HCT116 (cell line): Measurements from ENCODE around the gene MED13L. TPM values are rescaled to one million over a fixed set of nuclear protein-coding genes. Genes with fewer than 3 reads are reported as not detected.

ENCODE experiments used
- ATAC-seq: fragments of 200-7000 bp; cut with Tn5 transposase; 2 replicates; pipeline ENCODE4 v1.9.1; 2020; ENCODE audit warnings: mild to moderate bottlenecking, moderate library complexity
- BruUV-seq: library from RNA; stranded (reverse); fragments of 400-500 nt; replicated peaks from 2 replicates; lab custom pipeline; 2021; lab: Mats Ljungman, UMichigan
- CTCF ChIA-PET: fragments of 300-600 bp; sonication (Branson Sonifier 250); formaldehyde crosslinking; loops from one replicate; lab custom pipeline; 2021; ENCODE audit warnings: antibody characterized with exemption; lab: Charles Lee
- POLR2A ChIA-PET: fragments of 300-600, 350-600 bp; sonication (Branson Sonifier 250); formaldehyde crosslinking; loops from one replicate; lab custom pipeline; 2021; ENCODE audit warnings: antibody characterized with exemption; lab: Charles Lee
- RAD21 ChIA-PET, 2 experiments: fragments of 300-600 bp; sonication (Branson Sonifier 250); formaldehyde crosslinking; loops; one replicate each; lab custom pipeline; 2023; ENCODE audit warnings: low total read pairs in 2 of 2; ENCODE audit not compliant: uncharacterized antibody in 2 of 2, unreplicated experiment in 2 of 2, low non-redundant PET in 1 of 2; lab: Charles Lee
- DNase-seq: peaks from one replicate; pipeline ENCODE4 v3.0.0-alpha.2; 2010; ENCODE audit warnings: low read depth, low spot score
- H2AFZ ChIP-seq: fragments of 200-600 bp; shearing (Covaris generic), sonication (generic); 2 replicates; pipeline ENCODE4 v1.6.1; 2017; ENCODE audit warnings: low read depth, mixed run types, mixed read lengths, antibody characterized with exemption, low read length; ENCODE audit not compliant: poor library complexity, severe bottlenecking
- H3K27ac ChIP-seq: 2 replicates; pipeline ENCODE4 v1.5.1; 2012; ENCODE audit warnings: low read depth, low read length
- H3K27me3 ChIP-seq: fragments of 200-600 bp; sonication (generic); 2 replicates; pipeline ENCODE4 v1.6.1; 2016; ENCODE audit warnings: mixed run types, low read length, mixed read lengths; ENCODE audit not compliant: insufficient read depth
- H3K36me3 ChIP-seq, 2 experiments: fragments of 200-500 bp in 1 of 2; fragments of 200-600 bp in 1 of 2; sonication (Bioruptor generic) in 1 of 2; sonication (generic) in 1 of 2; 2 replicates each; pipeline versions ENCODE4 v1.5.1 to v1.6.1; 2014 to 2016; ENCODE audit warnings: low read length in 2 of 2, inconsistent platforms in 1 of 2, mixed read lengths in 1 of 2, mixed run types in 1 of 2; ENCODE audit not compliant: insufficient read depth in 2 of 2, control insufficient read depth in 1 of 2
- H3K4me1 ChIP-seq, 2 experiments: fragments of 200-600 bp in 1 of 2; sonication (generic) in 1 of 2; 2 replicates each; pipeline versions ENCODE4 v1.5.1 to v1.6.1; 2012 to 2017; ENCODE audit warnings: low read length in 2 of 2, inconsistent platforms in 1 of 2, mild to moderate bottlenecking in 1 of 2, mixed read lengths in 1 of 2, mixed run types in 1 of 2, moderate library complexity in 1 of 2; ENCODE audit not compliant: insufficient read depth in 2 of 2, control insufficient read depth in 1 of 2
- H3K4me2 ChIP-seq: fragments of 200-600 bp; sonication (generic); 2 replicates; pipeline ENCODE4 v1.6.1; 2017; ENCODE audit warnings: mixed run types, low read length, mixed read lengths
- H3K4me3 ChIP-seq, 2 experiments: fragments of 200-600 bp in 1 of 2; sonication (generic) in 1 of 2; replicated peaks in 1 of 2; 2 replicates each; pipeline ENCODE4 v1.5.1; 2011 to 2016; ENCODE audit warnings: low read length in 2 of 2, control low read depth in 1 of 2, low read depth in 1 of 2, mild to moderate bottlenecking in 1 of 2, mixed read lengths in 1 of 2, mixed run types in 1 of 2
- H3K79me2 ChIP-seq: fragments of 200-600 bp; sonication (generic); 2 replicates; pipeline ENCODE4 v1.6.1; 2017; ENCODE audit warnings: mild to moderate bottlenecking, mixed run types, low read length, moderate library complexity, mixed read lengths; ENCODE audit not compliant: insufficient read depth
- H3K9ac ChIP-seq: fragments of 200-600 bp; sonication (generic); 2 replicates; pipeline ENCODE4 v1.6.1; 2016; ENCODE audit warnings: low read length, mixed read lengths
- H3K9me2 ChIP-seq: fragments of 200-600 bp; sonication (generic), shearing (Covaris generic); 2 replicates; pipeline ENCODE4 v1.6.1; 2017; ENCODE audit warnings: mixed run types, mild to moderate bottlenecking, moderate library complexity; ENCODE audit not compliant: insufficient read depth
- H3K9me3 ChIP-seq, 2 experiments: fragments of 200-500 bp in 1 of 2; fragments of 200-600 bp in 1 of 2; sonication (Bioruptor generic) in 1 of 2; sonication (generic) in 1 of 2; 2 replicates each; pipeline ENCODE4 v1.6.1; 2014 to 2017; ENCODE audit warnings: low read length in 2 of 2, mixed read lengths in 2 of 2, inconsistent platforms in 1 of 2, low read depth in 1 of 2, mild to moderate bottlenecking in 1 of 2, mixed run types in 1 of 2, moderate library complexity in 1 of 2; ENCODE audit not compliant: control insufficient read depth in 1 of 2, insufficient read depth in 1 of 2
- H4K20me1 ChIP-seq: fragments of 200-600 bp; sonication (generic), shearing (Covaris generic); 2 replicates; pipeline ENCODE4 v1.6.1; 2017; ENCODE audit warnings: mixed run types, mild to moderate bottlenecking, moderate library complexity; ENCODE audit not compliant: insufficient read depth
- CEBPB ChIP-seq: IDR thresholded peaks from 2 replicates; pipeline ENCODE4 v1.6.1; 2012; ENCODE audit warnings: low read depth
- EGR1 ChIP-seq: IDR thresholded peaks from 2 replicates; pipeline ENCODE4 v1.6.1; 2012; ENCODE audit warnings: low read depth
- FOSL1 ChIP-seq: IDR thresholded peaks from 2 replicates; pipeline ENCODE4 v1.6.1; 2012; ENCODE audit warnings: low read depth
- POLR2A ChIP-seq: IDR thresholded peaks from 2 replicates; pipeline ENCODE4 v1.7.0; 2011; ENCODE audit warnings: borderline replicate concordance; ENCODE audit not compliant: insufficient read depth, insufficient read length; ENCODE audit errors: extremely low read depth
- POLR2AphosphoS5 ChIP-seq: IDR thresholded peaks from 2 replicates; pipeline ENCODE4 v1.6.1; 2011; ENCODE audit warnings: mild to moderate bottlenecking, low read depth, low read length, moderate library complexity
- SP1 ChIP-seq: IDR thresholded peaks from 2 replicates; pipeline ENCODE4 v1.6.1; 2012; ENCODE audit warnings: low read depth
- YY1 ChIP-seq: IDR thresholded peaks from 2 replicates; pipeline ENCODE4 v1.6.1; 2011; ENCODE audit warnings: low read length, low read depth, moderate library complexity, mild to moderate bottlenecking; ENCODE audit not compliant: insufficient replicate concordance; ENCODE audit errors: extremely low read depth
- ZFX ChIP-seq: fragments of 450-650 bp; IDR thresholded peaks from 2 replicates; pipeline ENCODE4 v1.6.1; 2017
- intact Hi-C: fragments of 100-400 bp; cut with micrococcal nuclease; formaldehyde crosslinking; loops from 2 replicates; pipeline ENCODE4 v1.10.0; 2022
- total RNA-seq: library from RNA; stranded (reverse); gene quantifications from one replicate; pipeline ENCODE4 v1.2.1, GENCODE V29; 2021; ENCODE audit not compliant: unreplicated experiment
- TF ChIP-seq, protein P1 (sequence below): IDR thresholded peaks from 2 replicates; pipeline ENCODE4 v1.6.1; 2012
- TF ChIP-seq, protein P2 (sequence below): IDR thresholded peaks from 2 replicates; pipeline ENCODE4 v1.6.1; 2011; ENCODE audit warnings: mild to moderate bottlenecking, low read length, moderate library complexity; ENCODE audit not compliant: insufficient replicate concordance; ENCODE audit errors: extremely low read depth
- TF ChIP-seq, protein P3 (sequence below): IDR thresholded peaks from 2 replicates; pipeline ENCODE4 v1.6.1; 2012

Gene MED13L
- total RNA-seq, 1 experiment from 2014 or later: 176 TPM

DNA sequence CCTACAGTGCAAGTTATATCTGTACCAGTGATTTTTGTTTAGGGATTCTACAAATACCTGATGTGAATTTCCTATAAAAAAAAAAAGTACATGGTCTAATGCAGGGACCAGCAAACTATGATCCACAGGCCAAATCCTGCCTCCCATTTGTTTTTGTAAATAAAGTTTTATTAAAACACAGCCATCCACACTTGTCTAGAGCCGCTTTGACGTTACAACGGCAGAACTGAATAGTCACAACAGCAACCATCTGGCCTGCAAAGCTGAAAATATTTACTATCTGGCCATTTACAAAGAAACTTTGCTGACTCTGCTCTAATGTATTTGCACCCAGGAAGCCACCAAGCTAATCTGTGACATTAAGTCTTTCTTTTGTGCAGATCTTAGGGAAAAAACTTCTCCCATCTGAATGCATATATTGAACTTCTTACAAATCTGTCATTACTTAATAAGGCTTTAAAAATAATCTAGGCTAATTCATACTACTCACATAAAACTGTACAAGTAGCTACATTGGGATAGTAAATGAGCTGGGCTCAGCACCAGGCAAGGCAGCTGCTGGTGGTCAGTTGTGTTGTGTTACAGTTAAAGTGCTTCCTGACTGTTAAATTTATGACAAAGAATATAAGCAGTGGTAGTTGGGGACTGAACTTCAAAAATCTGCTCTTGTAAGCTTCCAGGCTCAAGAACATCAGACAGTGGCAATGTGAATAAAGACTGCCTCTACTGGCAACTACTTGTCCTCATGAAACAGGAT, 303.3 kb downstream of the MED13L start:
- ChIA-PET CTCF (interaction anchor here (2.0 kb wide), 1 partner anchor 9 kb away, joined by 5 read pairs; no protein-coding TSS in a partner anchor), POLR2A (no interaction called here), RAD21 (no interaction called here)
- no TSS peak for BruUV-seq
- Histone ChIP-seq H3K36me3 (peaks cover 31 to 38% of the 10 kb centered on the region in 2 experiments), H3K79me2 (peaks cover 29% of the 10 kb centered on the region), H3K27ac (no peak overlapping the region), H3K27me3 (no peaks in the 10 kb centered on the region), H3K9me2 (no peaks in the 10 kb centered on the region), H4K20me1 (0 out of 2 replicates have a peak, but pooled peaks cover 3% of the 10 kb centered on the region), H3K4me1 (no peaks in the 10 kb centered on the region), H3K4me3 (no peak overlapping the region), H3K9me3 (no peaks in the 10 kb centered on the region), H3K4me2 (no peak overlapping the region), H2AFZ (no peak overlapping the region), H3K9ac (no peak overlapping the region)
- TF ChIP-seq, protein P1, sequence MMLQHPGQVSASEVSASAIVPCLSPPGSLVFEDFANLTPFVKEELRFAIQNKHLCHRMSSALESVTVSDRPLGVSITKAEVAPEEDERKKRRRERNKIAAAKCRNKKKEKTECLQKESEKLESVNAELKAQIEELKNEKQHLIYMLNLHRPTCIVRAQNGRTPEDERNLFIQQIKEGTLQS: no peak
- no peak for ATAC-seq
- intact Hi-C loops: no loop called here
- no peak for DNase-seq

DNA sequence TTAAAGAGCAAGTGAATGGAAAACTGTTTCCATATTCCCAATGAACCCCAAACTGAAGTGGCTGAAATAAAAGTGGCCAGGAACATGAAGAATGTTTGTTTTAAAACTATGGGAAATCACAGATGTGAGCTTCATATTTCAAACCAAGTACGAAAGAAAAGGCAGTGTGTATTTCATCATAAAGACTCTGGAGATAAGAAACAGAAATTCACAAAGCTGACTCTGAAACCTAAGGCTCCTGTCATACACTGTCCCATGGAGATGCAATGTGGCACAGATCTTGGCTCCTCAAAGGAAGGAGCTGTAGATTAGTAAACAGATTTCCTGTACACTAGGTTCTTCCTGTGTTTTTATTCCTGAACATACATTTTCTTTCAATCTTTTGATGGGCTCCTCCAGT, 304.4 kb downstream of the MED13L start:
- no peak for ATAC-seq
- intact Hi-C loops: no loop called here
- no peak for TF ChIP-seq CEBPB
- no peak for TF ChIP-seq ZFX
- no peak for TF ChIP-seq YY1
- no peak for TF ChIP-seq FOSL1
- no peak for TF ChIP-seq POLR2AphosphoS5
- TF ChIP-seq, protein P2, sequence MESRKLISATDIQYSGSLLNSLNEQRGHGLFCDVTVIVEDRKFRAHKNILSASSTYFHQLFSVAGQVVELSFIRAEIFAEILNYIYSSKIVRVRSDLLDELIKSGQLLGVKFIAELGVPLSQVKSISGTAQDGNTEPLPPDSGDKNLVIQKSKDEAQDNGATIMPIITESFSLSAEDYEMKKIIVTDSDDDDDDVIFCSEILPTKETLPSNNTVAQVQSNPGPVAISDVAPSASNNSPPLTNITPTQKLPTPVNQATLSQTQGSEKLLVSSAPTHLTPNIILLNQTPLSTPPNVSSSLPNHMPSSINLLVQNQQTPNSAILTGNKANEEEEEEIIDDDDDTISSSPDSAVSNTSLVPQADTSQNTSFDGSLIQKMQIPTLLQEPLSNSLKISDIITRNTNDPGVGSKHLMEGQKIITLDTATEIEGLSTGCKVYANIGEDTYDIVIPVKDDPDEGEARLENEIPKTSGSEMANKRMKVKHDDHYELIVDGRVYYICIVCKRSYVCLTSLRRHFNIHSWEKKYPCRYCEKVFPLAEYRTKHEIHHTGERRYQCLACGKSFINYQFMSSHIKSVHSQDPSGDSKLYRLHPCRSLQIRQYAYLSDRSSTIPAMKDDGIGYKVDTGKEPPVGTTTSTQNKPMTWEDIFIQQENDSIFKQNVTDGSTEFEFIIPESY: no peak
- no peak for TF ChIP-seq POLR2A
- TF ChIP-seq, protein P3, sequence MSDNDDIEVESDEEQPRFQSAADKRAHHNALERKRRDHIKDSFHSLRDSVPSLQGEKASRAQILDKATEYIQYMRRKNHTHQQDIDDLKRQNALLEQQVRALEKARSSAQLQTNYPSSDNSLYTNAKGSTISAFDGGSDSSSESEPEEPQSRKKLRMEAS: no peak
- no peak for TF ChIP-seq SP1
- TF ChIP-seq EGR1: no peak
- no peaks in the 10 kb centered on the region for H3K27me3 ChIP-seq
- peaks cover 30% of the 10 kb centered on the region; the same call in 1 of the 2 replicates for H3K79me2 ChIP-seq
- no peak overlapping the region for H3K4me2 ChIP-seq
- DNase-seq: no peak
- POLR2A ChIA-PET: no interaction called here
- H3K9me2 ChIP-seq: no peaks in the 10 kb centered on the region
- no peaks in the 10 kb centered on the region for H3K4me1 ChIP-seq
- H3K36me3 ChIP-seq: peaks cover 35 to 45% of the 10 kb centered on the region in 2 experiments
- no TSS peak for BruUV-seq
- H3K9me3 ChIP-seq: no peaks in the 10 kb centered on the region
- H3K4me3 ChIP-seq: no peak overlapping the region
- RAD21 ChIA-PET: no interaction called here
- CTCF ChIA-PET: no interaction called here
- 0 out of 2 replicates have a peak, but pooled peaks cover 3% of the 10 kb centered on the region for H4K20me1 ChIP-seq
- no peak overlapping the region for H3K27ac ChIP-seq
- no peak overlapping the region for H3K9ac ChIP-seq
- H2AFZ ChIP-seq: no peak overlapping the region
